ENCODE data around the gene IQCN.
"Not testable (repeated sequence)": the region's sequence is repeated elsewhere in the genome, so short reads cannot be mapped to it uniquely, and the experiment has no call there.

IQCN gene

DNA sequence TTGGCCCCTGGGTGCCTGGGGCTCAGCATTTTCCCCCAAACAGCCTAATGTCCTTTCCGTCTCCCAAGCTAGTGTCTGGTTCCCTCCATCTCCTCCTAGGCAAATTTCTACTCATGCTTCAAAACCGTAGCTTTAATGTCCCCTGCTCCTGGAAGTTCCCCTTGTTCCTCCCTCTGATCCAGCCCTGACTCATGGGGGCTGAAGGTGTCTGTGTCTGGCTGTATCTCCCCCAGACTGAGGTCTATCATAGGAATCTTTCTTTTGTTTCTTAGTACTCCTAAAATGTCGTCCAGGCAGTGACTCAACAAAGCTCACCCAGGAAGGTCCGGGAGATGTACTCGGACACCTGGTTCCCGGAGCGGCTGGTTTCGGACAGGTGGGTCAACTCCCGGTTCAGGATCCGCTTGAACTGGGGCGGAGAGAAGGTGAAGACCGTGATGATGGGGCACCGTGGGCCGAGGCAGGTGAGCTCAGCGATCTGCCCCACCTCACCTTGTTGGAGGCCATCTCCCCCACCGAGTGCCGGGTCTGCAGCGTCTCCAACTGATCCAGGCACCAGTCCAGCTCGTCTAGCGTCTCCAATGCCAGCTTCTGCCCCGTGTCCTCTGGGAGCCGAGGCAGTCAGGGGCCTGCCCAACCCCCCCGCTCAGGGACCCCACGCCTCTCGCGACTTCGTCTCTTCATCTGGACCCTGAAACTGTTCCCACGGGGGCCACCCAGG is 54.2 kb downstream of the IQCN start:
- no peak overlapping the region for H3K27ac ChIP-seq
- TF ChIP-seq, protein P1, sequence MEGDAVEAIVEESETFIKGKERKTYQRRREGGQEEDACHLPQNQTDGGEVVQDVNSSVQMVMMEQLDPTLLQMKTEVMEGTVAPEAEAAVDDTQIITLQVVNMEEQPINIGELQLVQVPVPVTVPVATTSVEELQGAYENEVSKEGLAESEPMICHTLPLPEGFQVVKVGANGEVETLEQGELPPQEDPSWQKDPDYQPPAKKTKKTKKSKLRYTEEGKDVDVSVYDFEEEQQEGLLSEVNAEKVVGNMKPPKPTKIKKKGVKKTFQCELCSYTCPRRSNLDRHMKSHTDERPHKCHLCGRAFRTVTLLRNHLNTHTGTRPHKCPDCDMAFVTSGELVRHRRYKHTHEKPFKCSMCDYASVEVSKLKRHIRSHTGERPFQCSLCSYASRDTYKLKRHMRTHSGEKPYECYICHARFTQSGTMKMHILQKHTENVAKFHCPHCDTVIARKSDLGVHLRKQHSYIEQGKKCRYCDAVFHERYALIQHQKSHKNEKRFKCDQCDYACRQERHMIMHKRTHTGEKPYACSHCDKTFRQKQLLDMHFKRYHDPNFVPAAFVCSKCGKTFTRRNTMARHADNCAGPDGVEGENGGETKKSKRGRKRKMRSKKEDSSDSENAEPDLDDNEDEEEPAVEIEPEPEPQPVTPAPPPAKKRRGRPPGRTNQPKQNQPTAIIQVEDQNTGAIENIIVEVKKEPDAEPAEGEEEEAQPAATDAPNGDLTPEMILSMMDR (conservative IDR thresholded peaks at IDR 0.05) = no peak
- no peak for TF ChIP-seq ZFX (IDR thresholded peaks at IDR 0.05)

DNA sequence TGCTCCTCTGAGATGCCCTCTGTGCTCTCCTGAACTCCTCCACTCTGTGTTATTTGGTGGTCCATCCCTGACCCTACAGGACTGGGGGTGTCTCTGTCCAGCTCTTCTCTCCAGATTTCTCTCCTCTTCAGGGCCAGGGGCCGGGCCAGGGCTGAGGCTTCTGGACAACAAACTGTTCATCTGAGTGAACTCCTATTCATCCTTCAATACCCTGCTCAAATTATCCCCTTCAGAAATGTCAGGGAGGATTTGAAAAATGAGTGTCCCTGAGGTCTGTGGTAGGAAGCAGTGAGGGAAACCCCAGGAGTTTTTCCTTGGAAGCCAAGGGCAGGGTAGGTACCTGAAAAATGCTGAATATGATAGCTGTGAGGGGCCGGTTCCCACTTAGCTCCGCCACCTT is 55.7 kb downstream of the IQCN start:
- no peak overlapping the region for H3K27ac ChIP-seq
- no peak for TF ChIP-seq ZFX (IDR thresholded peaks at IDR 0.05)
- TF ChIP-seq, protein P1 (conservative IDR thresholded peaks at IDR 0.05) = no peak

DNA sequence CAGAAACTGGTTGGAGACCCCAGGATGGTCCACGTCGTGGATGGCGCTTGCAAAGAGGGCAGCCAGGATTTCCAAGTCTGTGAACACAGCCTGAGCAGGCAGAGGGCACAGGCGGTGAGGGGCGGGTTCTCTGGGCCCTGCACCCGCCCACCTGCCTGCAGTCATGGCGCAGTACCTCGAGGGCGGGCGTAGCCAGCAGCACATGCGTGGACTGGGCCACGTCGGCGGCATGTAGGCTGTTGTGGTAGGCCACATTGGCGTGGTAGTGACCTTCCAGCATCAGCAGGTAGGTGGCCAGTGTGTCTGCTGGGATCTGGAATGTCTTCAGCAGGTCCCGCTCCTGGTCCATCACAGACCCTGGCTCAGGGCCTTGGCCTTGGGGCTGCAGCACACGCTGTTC is 56.1 kb downstream of the IQCN start:
- H3K27ac ChIP-seq = no peak overlapping the region
- no peak for TF ChIP-seq ZFX (IDR thresholded peaks at IDR 0.05)
- TF ChIP-seq, protein P1 (conservative IDR thresholded peaks at IDR 0.05) = no peak

DNA sequence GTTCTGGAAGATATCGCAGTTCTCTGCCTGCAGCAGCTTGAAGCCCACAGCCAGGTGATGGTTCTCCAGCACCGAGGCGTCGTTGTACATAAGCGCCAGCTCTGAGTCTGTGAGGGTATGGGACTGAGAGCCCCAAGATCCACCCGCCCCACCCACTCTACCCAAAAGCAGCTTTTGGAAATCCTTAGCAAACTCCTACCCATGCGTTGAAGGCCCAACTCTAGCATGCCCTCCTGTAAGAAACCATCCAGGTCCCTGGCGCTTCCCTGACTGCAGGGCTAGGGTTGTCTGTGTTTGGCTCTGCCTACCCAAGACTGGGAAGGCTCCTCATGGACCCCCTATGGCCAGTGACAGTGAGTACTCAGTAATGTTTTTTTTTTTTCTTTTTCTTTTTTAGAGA is 57.5 kb downstream of the IQCN start:
- TF ChIP-seq, protein P1 (conservative IDR thresholded peaks at IDR 0.05) = no peak
- TF ChIP-seq ZFX (IDR thresholded peaks at IDR 0.05) = no peak
- H3K27ac ChIP-seq = no peak overlapping the region

DNA sequence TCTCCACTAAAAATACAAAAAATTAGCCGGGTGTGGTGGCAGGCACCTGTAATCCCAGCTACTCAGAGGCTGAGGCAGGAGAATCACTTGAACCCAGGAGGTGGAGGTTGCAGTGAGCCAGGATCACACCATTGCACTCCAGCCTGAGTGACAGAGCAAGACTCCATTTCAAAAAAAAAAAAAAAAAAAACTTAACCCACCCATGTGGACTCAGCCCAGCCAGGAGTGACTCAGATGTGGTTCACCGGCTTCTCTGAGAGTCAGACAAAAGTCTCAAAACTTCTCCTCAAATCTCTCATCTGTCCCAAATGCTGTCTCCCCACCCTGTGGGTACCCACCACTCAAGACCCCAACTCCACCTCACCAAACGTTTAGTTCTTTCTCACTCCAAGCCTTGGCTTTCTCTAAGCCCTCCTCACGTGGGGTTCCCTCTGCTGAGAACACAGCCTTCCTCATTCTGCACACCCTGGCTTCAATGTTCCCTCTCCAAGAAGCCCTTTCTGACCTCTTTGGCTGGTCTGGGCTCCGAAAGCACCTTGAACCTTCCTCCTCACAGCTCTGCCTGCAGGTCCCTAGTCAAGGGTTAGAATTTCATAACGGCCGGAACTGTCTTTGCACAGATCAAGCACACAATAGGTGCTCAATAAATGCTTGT is 59.3 kb downstream of the IQCN start:
- H3K27ac ChIP-seq = no peak overlapping the region
- TF ChIP-seq, protein P1 (conservative IDR thresholded peaks at IDR 0.05) = no peak
- TF ChIP-seq ZFX (IDR thresholded peaks at IDR 0.05) = no peak

DNA sequence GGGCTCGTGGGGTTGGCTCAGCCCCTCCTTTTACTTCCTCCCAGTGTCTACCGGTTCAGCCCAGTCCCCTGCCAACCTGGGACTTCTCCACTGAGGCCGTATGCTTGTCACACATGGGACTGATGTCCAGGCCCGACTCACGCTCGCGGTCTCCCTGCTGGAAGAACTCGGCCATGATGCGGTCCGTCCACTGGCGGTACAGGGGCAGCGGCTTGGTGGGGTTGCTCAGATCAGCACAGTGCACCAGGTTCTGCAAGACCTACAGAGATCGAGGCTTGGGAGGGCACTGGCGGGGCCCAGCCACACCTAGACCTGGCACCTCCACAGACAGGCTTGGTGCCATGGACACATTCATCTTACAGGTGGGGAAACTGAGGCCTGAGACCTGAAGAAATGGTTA is 62.6 kb downstream of the IQCN start:
- no peak for TF ChIP-seq ZFX (IDR thresholded peaks at IDR 0.05)
- TF ChIP-seq, protein P1 (conservative IDR thresholded peaks at IDR 0.05) = no peak
- no peak overlapping the region for H3K27ac ChIP-seq

DNA sequence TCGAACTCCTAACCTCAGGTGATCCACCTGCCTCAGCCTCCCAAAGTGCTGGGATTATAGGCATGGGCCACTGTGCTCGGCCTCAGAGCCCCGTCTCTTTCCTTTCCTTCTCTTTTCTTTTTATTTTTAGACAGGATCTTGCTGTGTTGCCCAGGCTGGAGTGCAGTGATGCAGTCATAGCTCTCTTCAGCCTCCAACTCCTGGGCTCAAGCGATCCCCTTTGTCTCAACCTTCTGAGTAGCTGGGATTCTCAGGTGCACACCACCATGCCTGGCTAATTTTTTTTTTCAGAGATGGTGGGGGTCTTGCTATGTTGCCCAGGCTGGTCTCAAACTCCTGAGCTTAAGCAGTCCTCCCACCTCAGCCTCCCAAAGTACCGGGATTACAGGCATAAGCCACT is 64.3 kb downstream of the IQCN start:
- not testable (repeated sequence) for H3K27ac ChIP-seq

Measured in C4-2B (cell line).